ENCODE measurements around the gene THAP7.

THAP7 gene

GRCh38 chr22:20966883-20967696, 34.8 kb downstream of the THAP7 start, which contains the start of gene AIFM3:
Gene AIFM3, plus strand, starts transcription at chr22:20967255. Its CDS starts 690 bp downstream, at chr22:20967945.
- H3K27me3 ChIP-seq (replicated peaks), result peaks cover 17% of the 10 kb centered on the region
- H3K4me3 ChIP-seq (ENCODE audit: low read depth, low read length), result no peak within 1 kb of the TSS
- DNase-seq, result no peak
- no peaks in the 10 kb centered on the region for H3K36me3 ChIP-seq (replicated peaks)
- H3K27ac ChIP-seq, result no peak within 1 kb of the TSS
- in situ Hi-C loops (cut with HindIII; ENCODE audit: low pct_ligation_motif_present, low sequenced_read_pairs), result no loop called here
- no peak for TF ChIP-seq CTCF (IDR thresholded peaks at IDR 0.05; ENCODE audit: low read depth, low read length, missing control alignments)

GRCh38 chr22:20965888-20966855, 35.7 kb downstream of the THAP7 start:
- in situ Hi-C loops (cut with HindIII; ENCODE audit: low pct_ligation_motif_present, low sequenced_read_pairs), result no loop called here
- H3K36me3 ChIP-seq (replicated peaks), result no peaks in the 10 kb centered on the region

GRCh38 chr22:20965104-20965887, 36.6 kb downstream of the THAP7 start:
- Histone ChIP-seq H3K27ac (no peak overlapping the region), H3K27me3 (replicated peaks) (peaks cover 17% of the 10 kb centered on the region), H3K4me3 (ENCODE audit: low read depth, low read length) (no peak overlapping the region), H3K36me3 (replicated peaks) (no peaks in the 10 kb centered on the region)
- no peak for DNase-seq
- in situ Hi-C loops (cut with HindIII; ENCODE audit: low pct_ligation_motif_present, low sequenced_read_pairs), result no loop called here
- TF ChIP-seq CTCF (IDR thresholded peaks at IDR 0.05; ENCODE audit: low read depth, low read length, missing control alignments), result no peak

More at GRCh38 chr22:20965888-20966855, 35.7 kb downstream of the THAP7 start:
- Histone ChIP-seq H3K27ac (no peak overlapping the region), H3K27me3 (replicated peaks) (peaks cover 17% of the 10 kb centered on the region), H3K4me3 (ENCODE audit: low read depth, low read length) (no peak overlapping the region)
- DNase-seq, result no peak
- TF ChIP-seq CTCF (IDR thresholded peaks at IDR 0.05; ENCODE audit: low read depth, low read length, missing control alignments), result no peak

GRCh38 chr22:20964799-20965103, 37.2 kb downstream of the THAP7 start:
- TF ChIP-seq CTCF (IDR thresholded peaks at IDR 0.05; ENCODE audit: low read depth, low read length, missing control alignments), result no peak
- no peak for DNase-seq
- Histone ChIP-seq H3K27ac (no peak overlapping the region), H3K27me3 (replicated peaks) (peaks cover 17% of the 10 kb centered on the region), H3K4me3 (ENCODE audit: low read depth, low read length) (no peak overlapping the region), H3K36me3 (replicated peaks) (no peaks in the 10 kb centered on the region)
- in situ Hi-C loops (cut with HindIII; ENCODE audit: low pct_ligation_motif_present, low sequenced_read_pairs), result no loop called here

- TF ChIP-seq CTCF (IDR thresholded peaks at IDR 0.05; ENCODE audit: low read depth, low read length, missing control alignments), result no peak
- Histone ChIP-seq H3K27me3 (replicated peaks) (peaks cover 17% of the 10 kb centered on the region), H3K36me3 (replicated peaks) (no peaks in the 10 kb centered on the region), H3K4me3 (ENCODE audit: low read depth, low read length) (no peak overlapping the region), H3K27ac (no peak overlapping the region)
- no peak for DNase-seq
- in situ Hi-C loops (cut with HindIII; ENCODE audit: low pct_ligation_motif_present, low sequenced_read_pairs), result no loop called here
These were observed 37.7 kb downstream of the THAP7 start for GRCh38 chr22:20964090-20964798.

Measured in brain microvascular endothelial cell (primary cell).